ENCODE data around the gene C17orf100. TPM values are rescaled to one million over a fixed set of nuclear protein-coding genes. Genes with fewer than 3 reads are reported as not detected.
A peak's percentile ranks its signal among the peaks of the same experiment; 100 is the strongest.

C17orf100 gene
- total RNA-seq, 1 experiment from 2014 or later: 0.70 TPM

DNA sequence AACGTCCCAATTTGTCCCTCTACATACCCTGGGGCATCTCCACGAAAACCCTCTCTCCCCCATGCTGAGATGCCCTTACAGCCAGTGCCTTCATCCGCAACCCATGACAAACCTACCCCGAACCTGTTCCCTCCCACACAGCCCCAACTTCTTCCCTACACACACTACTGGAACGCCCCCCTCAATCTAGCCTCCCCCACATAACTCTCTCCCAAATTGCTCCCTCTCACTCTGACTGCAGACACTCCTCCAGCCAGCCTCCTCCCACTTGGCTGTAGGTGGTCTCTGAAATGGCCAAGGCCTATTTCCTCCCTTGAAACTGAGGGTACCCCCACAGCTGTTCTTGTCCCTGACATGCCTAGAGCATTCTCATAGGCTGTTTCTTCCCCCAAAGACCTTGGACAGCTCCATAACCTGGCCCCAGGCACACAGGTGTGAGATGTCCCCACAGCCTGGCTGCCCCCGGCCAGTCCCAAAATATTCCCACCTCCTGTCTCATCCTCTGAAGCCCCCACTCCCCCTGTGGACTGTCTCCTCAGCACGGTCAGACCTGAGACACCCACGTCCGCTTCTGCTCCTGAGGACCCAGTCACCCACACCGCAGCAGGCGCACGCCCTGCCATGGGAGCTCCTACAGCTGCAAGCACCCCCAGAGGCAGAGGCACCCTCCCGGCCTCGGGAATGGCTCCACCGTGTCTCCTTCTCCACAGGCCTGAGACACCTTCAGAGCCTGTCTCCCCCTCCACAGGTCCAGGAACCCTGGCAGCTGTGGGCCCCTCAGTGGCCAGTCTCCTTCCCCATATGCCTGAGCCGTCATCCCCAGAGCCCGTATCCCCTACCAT lies 14.7 kb upstream of the C17orf100 start:
- H3K27me3 Mint-ChIP-seq (ENCODE audit: low read depth): no peaks in the 10 kb centered on the region; the same call in 1 of the 2 replicates
- no peak overlapping the region for H3K56ac ChIP-seq (ENCODE audit: insufficient read length, low read depth, low read length)
- no peak overlapping the region for H2BK12ac ChIP-seq (ENCODE audit: insufficient read length, low read depth, low read length)
- H3K4me3 Mint-ChIP-seq: peak overlapping the region in 1 of 2 experiments; percentile 4; a peak in 1 of 5 replicates
- no peaks in the 10 kb centered on the region for H4K20me1 ChIP-seq (ENCODE audit: control insufficient read depth, insufficient read depth, insufficient read length)
- no peak overlapping the region for H3K14ac ChIP-seq (ENCODE audit: insufficient read depth, low read length)
- no peak overlapping the region for H3K23ac ChIP-seq (ENCODE audit: insufficient read length, low read depth, low read length)
- no peaks in the 10 kb centered on the region for H3K79me1 ChIP-seq (ENCODE audit: insufficient read depth, low read depth, low read length, poor library complexity, severe bottlenecking)
- H2AK5ac ChIP-seq (ENCODE audit: insufficient read length, low read length): no peak overlapping the region
- no peak overlapping the region for H4K91ac ChIP-seq (ENCODE audit: insufficient read length, low read depth, low read length)
- H3K4me1 ChIP-seq (ENCODE audit: insufficient read depth, low read length): no peaks in the 10 kb centered on the region
- peaks cover 24 to 30% (median 28%) of the 10 kb centered on the region in 3 experiments for H3K36me3 Mint-ChIP-seq (ENCODE audit: insufficient read depth in 1 of 3, low read depth in 3 of 3)
- no peaks in the 10 kb centered on the region for H3K27me3 ChIP-seq (ENCODE audit: insufficient read depth, low read length)
- H3K4me2 ChIP-seq (ENCODE audit: insufficient read depth, insufficient read length, low read length): no peak overlapping the region
- no peak overlapping the region for H4K8ac ChIP-seq (replicated peaks; ENCODE audit: insufficient read length, low read depth, low read length)
- no peak overlapping the region for H2BK5ac ChIP-seq (ENCODE audit: insufficient read length, low read length)
- H2BK120ac ChIP-seq (ENCODE audit: low read depth, low read length, poor library complexity, severe bottlenecking): no peak overlapping the region
- H3K23me2 ChIP-seq (ENCODE audit: insufficient read length, low read depth, low read length, poor library complexity, severe bottlenecking): peaks cover 18% of the 10 kb centered on the region
- H3K27ac ChIP-seq (ENCODE audit: insufficient read length, low read depth, low read length): no peak overlapping the region
- no peak overlapping the region for H3K9ac ChIP-seq (ENCODE audit: extremely low read depth, insufficient read length, low read length)
- peaks cover 2% of the 10 kb centered on the region; the same call in 1 of the 2 replicates for H3K79me2 ChIP-seq (ENCODE audit: insufficient read depth, low read length)
- no peak overlapping the region for H3T11ph ChIP-seq (ENCODE audit: low read length)
- H3K18ac ChIP-seq (ENCODE audit: insufficient read length, low read depth, low read length): no peak overlapping the region
- H2BK20ac ChIP-seq (ENCODE audit: low read depth, low read length, poor library complexity, severe bottlenecking): no peak overlapping the region
- no peak for DNase-seq
- no peak overlapping the region for H4K5ac ChIP-seq (ENCODE audit: insufficient read length, low read depth, low read length)
- no peaks in the 10 kb centered on the region for H3K9me3 ChIP-seq (ENCODE audit: control insufficient read depth, low read depth, low read length)
- H2BK15ac ChIP-seq (ENCODE audit: low read depth, low read length): no peak overlapping the region
- no peaks in the 10 kb centered on the region for H3K9me3 Mint-ChIP-seq
- WGBS (ENCODE audit: extremely low coverage, insufficient read length, low lambda C conversion rate): no CpG with 5 or more reads among the region's 17 CpGs
- H2AFZ ChIP-seq (ENCODE audit: low read length): no peak overlapping the region
- H3K27ac Mint-ChIP-seq: peak overlapping the region in 2 of 3 experiments; percentile 35 to 73; a peak in 4 of 7 replicates
- H3K4me1 Mint-ChIP-seq: peaks cover 12 to 14% of the 10 kb centered on the region in 2 experiments
- no peak overlapping the region for H3K4ac ChIP-seq (ENCODE audit: low read depth, low read length)
- TF ChIP-seq, protein P1, sequence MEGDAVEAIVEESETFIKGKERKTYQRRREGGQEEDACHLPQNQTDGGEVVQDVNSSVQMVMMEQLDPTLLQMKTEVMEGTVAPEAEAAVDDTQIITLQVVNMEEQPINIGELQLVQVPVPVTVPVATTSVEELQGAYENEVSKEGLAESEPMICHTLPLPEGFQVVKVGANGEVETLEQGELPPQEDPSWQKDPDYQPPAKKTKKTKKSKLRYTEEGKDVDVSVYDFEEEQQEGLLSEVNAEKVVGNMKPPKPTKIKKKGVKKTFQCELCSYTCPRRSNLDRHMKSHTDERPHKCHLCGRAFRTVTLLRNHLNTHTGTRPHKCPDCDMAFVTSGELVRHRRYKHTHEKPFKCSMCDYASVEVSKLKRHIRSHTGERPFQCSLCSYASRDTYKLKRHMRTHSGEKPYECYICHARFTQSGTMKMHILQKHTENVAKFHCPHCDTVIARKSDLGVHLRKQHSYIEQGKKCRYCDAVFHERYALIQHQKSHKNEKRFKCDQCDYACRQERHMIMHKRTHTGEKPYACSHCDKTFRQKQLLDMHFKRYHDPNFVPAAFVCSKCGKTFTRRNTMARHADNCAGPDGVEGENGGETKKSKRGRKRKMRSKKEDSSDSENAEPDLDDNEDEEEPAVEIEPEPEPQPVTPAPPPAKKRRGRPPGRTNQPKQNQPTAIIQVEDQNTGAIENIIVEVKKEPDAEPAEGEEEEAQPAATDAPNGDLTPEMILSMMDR (conservative IDR thresholded peaks at IDR 0.05): no peak

Measured in H9 (cell line).